Measurements from ENCODE around the gene PINLYP. TPM values are rescaled to one million over a fixed set of nuclear protein-coding genes. Genes with fewer than 3 reads are reported as not detected.

PINLYP gene
- total and polyA plus RNA-seq, 8 donors: 0.51 to 7.2 (median 0.85) TPM

GRCh38 chr19:43548706-43549105, 26.9 kb upstream of the PINLYP start:
- H3K4me3 ChIP-seq: no peak overlapping the region
- no peaks in the 10 kb centered on the region for H3K4me1 ChIP-seq
- intact Hi-C loops (cut with DNase I): no loop called here
- no peak overlapping the region for H3K27ac ChIP-seq
- no peaks in the 10 kb centered on the region for H3K9me3 ChIP-seq
- 83 to 94% methylated on average over 2 of the region's 2 CpGs for WGBS, 2 donors
- TF ChIP-seq, protein P1, sequence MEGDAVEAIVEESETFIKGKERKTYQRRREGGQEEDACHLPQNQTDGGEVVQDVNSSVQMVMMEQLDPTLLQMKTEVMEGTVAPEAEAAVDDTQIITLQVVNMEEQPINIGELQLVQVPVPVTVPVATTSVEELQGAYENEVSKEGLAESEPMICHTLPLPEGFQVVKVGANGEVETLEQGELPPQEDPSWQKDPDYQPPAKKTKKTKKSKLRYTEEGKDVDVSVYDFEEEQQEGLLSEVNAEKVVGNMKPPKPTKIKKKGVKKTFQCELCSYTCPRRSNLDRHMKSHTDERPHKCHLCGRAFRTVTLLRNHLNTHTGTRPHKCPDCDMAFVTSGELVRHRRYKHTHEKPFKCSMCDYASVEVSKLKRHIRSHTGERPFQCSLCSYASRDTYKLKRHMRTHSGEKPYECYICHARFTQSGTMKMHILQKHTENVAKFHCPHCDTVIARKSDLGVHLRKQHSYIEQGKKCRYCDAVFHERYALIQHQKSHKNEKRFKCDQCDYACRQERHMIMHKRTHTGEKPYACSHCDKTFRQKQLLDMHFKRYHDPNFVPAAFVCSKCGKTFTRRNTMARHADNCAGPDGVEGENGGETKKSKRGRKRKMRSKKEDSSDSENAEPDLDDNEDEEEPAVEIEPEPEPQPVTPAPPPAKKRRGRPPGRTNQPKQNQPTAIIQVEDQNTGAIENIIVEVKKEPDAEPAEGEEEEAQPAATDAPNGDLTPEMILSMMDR (IDR thresholded peaks at IDR 0.05): no peak
- no peaks in the 10 kb centered on the region for H3K27me3 ChIP-seq
- no peak for FAIRE-seq
- no peak for ATAC-seq
- DNase-seq: no peak
- H3K36me3 ChIP-seq: peaks cover 0 to 25% (median 14%) of the 10 kb centered on the region in 3 donors

GRCh38 chr19:43551399-43552197, 24.0 kb upstream of the PINLYP start:
- no peak for ATAC-seq
- Histone ChIP-seq H3K36me3 (peaks cover 0 to 18% (median 14%) of the 10 kb centered on the region in 3 donors), H3K27ac (no peak overlapping the region), H3K9me3 (no peaks in the 10 kb centered on the region), H3K4me3 (no peak overlapping the region), H3K27me3 (no peaks in the 10 kb centered on the region), H3K4me1 (no peaks in the 10 kb centered on the region)
- 93 to 97% methylated on average over 19 to 23 of the region's 23 CpGs for WGBS, 2 donors
- no peak for DNase-seq
- TF ChIP-seq, protein P1 (IDR thresholded peaks at IDR 0.05): no peak
- no peak for FAIRE-seq
- intact Hi-C loops (cut with DNase I): loop anchor here in 2 of 3 donors (5.0 to 10.0 kb wide), 2 partner anchors 93 to 111 kb away; no protein-coding TSS in a partner anchor

DNA sequence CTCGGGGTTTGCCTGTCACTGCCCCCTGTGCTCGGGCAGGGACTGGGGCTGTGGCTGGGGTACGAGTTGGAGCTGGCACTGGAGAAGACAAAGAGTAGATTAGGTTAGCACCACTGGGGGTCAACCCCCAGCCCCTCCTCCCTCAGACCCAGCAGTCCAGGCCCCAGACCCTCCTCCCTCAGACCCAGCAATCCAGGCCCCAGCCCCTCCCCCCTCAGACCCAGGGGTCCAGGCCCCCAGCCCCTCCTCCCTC, 23.5 kb upstream of the PINLYP start:
- intact Hi-C loops (cut with DNase I): loop anchor here in 2 of 3 donors (5.0 to 10.0 kb wide), 2 partner anchors 93 to 110 kb away; no protein-coding TSS in a partner anchor
- no peaks in the 10 kb centered on the region for H3K4me1 ChIP-seq
- ATAC-seq (no peak), DNase-seq (no peak), FAIRE-seq (no peak)
- H3K27ac ChIP-seq: no peak overlapping the region
- H3K27me3 ChIP-seq: no peaks in the 10 kb centered on the region
- TF ChIP-seq, protein P1 (IDR thresholded peaks at IDR 0.05): no peak
- WGBS, 2 donors: 88 to 90% methylated on average over 3 of the region's 3 CpGs
- no peaks in the 10 kb centered on the region for H3K9me3 ChIP-seq
- H3K36me3 ChIP-seq: peaks cover 0 to 18% (median 14%) of the 10 kb centered on the region in 3 donors
- H3K4me3 ChIP-seq: no peak overlapping the region

GRCh38 chr19:43552616-43553015, 23.0 kb upstream of the PINLYP start:
- DNase-seq: no peak
- peaks cover 0 to 18% (median 14%) of the 10 kb centered on the region in 3 donors for H3K36me3 ChIP-seq
- 77 to 97% methylated on average over 3 of the region's 3 CpGs for WGBS, 2 donors
- FAIRE-seq: no peak
- no peaks in the 10 kb centered on the region for H3K27me3 ChIP-seq
- no peak overlapping the region for H3K4me3 ChIP-seq
- TF ChIP-seq, protein P1 (IDR thresholded peaks at IDR 0.05): no peak
- intact Hi-C loops (cut with DNase I): loop anchor here in 2 of 3 donors (5.0 to 10.0 kb wide), 2 partner anchors 92 to 110 kb away; no protein-coding TSS in a partner anchor
- H3K4me1 ChIP-seq: no peaks in the 10 kb centered on the region
- H3K9me3 ChIP-seq: no peaks in the 10 kb centered on the region
- no peak for ATAC-seq
- H3K27ac ChIP-seq: no peak overlapping the region

- Histone ChIP-seq H3K9me3 (no peaks in the 10 kb centered on the region), H3K27ac (no peak overlapping the region), H3K27me3 (no peaks in the 10 kb centered on the region), H3K36me3 (peaks cover 0 to 18% (median 14%) of the 10 kb centered on the region in 3 donors), H3K4me1 (no peaks in the 10 kb centered on the region), H3K4me3 (no peak overlapping the region)
- intact Hi-C loops (cut with DNase I): loop anchor here in 2 of 3 donors (5.0 to 10.0 kb wide), 2 partner anchors 91 to 109 kb away; no protein-coding TSS in a partner anchor
- WGBS, 2 donors: 81 to 98% methylated on average over 4 of the region's 4 CpGs
- DNase-seq (no peak), FAIRE-seq (no peak), ATAC-seq (no peak)
- TF ChIP-seq, protein P1 (IDR thresholded peaks at IDR 0.05): no peak
Observed at GRCh38 chr19:43553656-43554055, 21.9 kb upstream of the PINLYP start.
